ENCODE measurements around the gene LCN15.

GRCh38 chr9:136786451-136786850 lies 22.1 kb upstream of the LCN15 start:
- TF ChIP-seq CTCF (IDR thresholded peaks at IDR 0.05) (no peak), POLR2A (IDR thresholded peaks at IDR 0.05) (no peak), EP300 (IDR thresholded peaks at IDR 0.05) (no peak), POLR2AphosphoS5 (IDR thresholded peaks at IDR 0.05) (no peak)

All from gastroesophageal sphincter (tissue), 3 donors.